CD4-positive, alpha-beta memory T cell (primary cell): Measurements from ENCODE around the gene TTPAL. TPM values are rescaled to one million over a fixed set of nuclear protein-coding genes. Genes with fewer than 3 reads are reported as not detected.

ENCODE experiments used
- CTCF ChIA-PET: fragments of 350-600 bp; sonication (Branson Sonifier 250); formaldehyde crosslinking; loops from one replicate; lab custom pipeline; 2021; ENCODE audit warnings: inconsistent platforms; ENCODE audit not compliant: partially characterized antibody; lab: Charles Lee
- POLR2A ChIA-PET: fragments of 350-600 bp; sonication (Branson Sonifier 250); formaldehyde crosslinking; loops from one replicate; lab custom pipeline; 2021; ENCODE audit not compliant: partially characterized antibody; lab: Charles Lee
- DNase-seq, 5 donors: peaks; one replicate each; pipeline versions ENCODE4 v3.0.0 to v3.0.0-alpha.2; 2020 to 2022; ENCODE audit warnings: mixed read lengths in 1 of 5
- H3K27ac ChIP-seq: one replicate; pipeline ENCODE4 v1.7.0; 2013; ENCODE audit warnings: low read depth, low read length
- H3K27me3 ChIP-seq: 2 replicates; pipeline ENCODE4 v1.7.0; 2013; ENCODE audit warnings: mild to moderate bottlenecking, low read length, moderate library complexity; ENCODE audit not compliant: insufficient read depth
- H3K36me3 ChIP-seq: 2 replicates; pipeline ENCODE4 v1.7.0; 2013; ENCODE audit warnings: mild to moderate bottlenecking, low read length, moderate library complexity; ENCODE audit not compliant: insufficient read depth
- H3K4me1 ChIP-seq: 2 replicates; pipeline ENCODE4 v1.7.0; 2013; ENCODE audit warnings: mild to moderate bottlenecking, low read length, moderate library complexity; ENCODE audit not compliant: insufficient read depth
- H3K4me3 ChIP-seq, 2 donors: one replicate each; pipeline ENCODE4 v1.7.0; 2013; ENCODE audit warnings: low read length in 2 of 2, mild to moderate bottlenecking in 1 of 2
- H3K9me3 ChIP-seq, 2 donors: one replicate each; pipeline ENCODE4 v1.7.0; 2013; ENCODE audit warnings: low read length in 2 of 2, control low read depth in 1 of 2; ENCODE audit not compliant: control insufficient read depth in 1 of 2
- H3K27ac Mint-ChIP-seq, 7 donors: one replicate each; pipeline ENCODE4 v1.8.0; 2020 to 2021; ENCODE audit warnings: mixed read lengths in 7 of 7, mild to moderate bottlenecking in 6 of 7, inconsistent platforms in 3 of 7, moderate library complexity in 3 of 7
- H3K27me3 Mint-ChIP-seq, 2 donors: one replicate each; pipeline ENCODE4 v1.8.0; 2020 to 2021; ENCODE audit warnings: mixed read lengths in 2 of 2
- H3K36me3 Mint-ChIP-seq, 2 donors: one replicate each; pipeline ENCODE4 v1.8.0; 2020 to 2021; ENCODE audit warnings: mixed read lengths in 2 of 2, inconsistent platforms in 1 of 2, mild to moderate bottlenecking in 1 of 2
- H3K4me1 Mint-ChIP-seq, 4 donors: one replicate each; pipeline ENCODE4 v1.8.0; 2020 to 2021; ENCODE audit warnings: mixed read lengths in 4 of 4, mild to moderate bottlenecking in 1 of 4
- H3K4me3 Mint-ChIP-seq, 8 donors: one replicate each; pipeline ENCODE4 v1.8.0; 2020 to 2021; ENCODE audit warnings: mixed read lengths in 8 of 8, mild to moderate bottlenecking in 7 of 8, moderate library complexity in 6 of 8, inconsistent platforms in 3 of 8
- H3K9me3 Mint-ChIP-seq, 8 donors: one replicate each; pipeline ENCODE4 v1.8.0; 2020 to 2021; ENCODE audit warnings: mixed read lengths in 8 of 8, mild to moderate bottlenecking in 5 of 8, inconsistent platforms in 3 of 8, moderate library complexity in 1 of 8
- intact Hi-C: fragments of 100-400 bp; cut with micrococcal nuclease; formaldehyde crosslinking; loops from one replicate; pipeline ENCODE4 v1.15.1; 2023
- polyA plus RNA-seq, 2 donors: library from polyadenylated mRNA; unstranded; fragments of 300-500 nt; fragmentation: Illumina TruSeq; gene quantifications; one replicate each; pipeline ENCODE4 v1.2.3, GENCODE V29; 2021
- total RNA-seq, 2 experiments: library from RNA; stranded (reverse); gene quantifications; one replicate each; pipeline ENCODE4 v1.2.3, GENCODE V29; 2021

The TTPAL gene
- total and polyA plus RNA-seq, 4 experiments from 2014 or later: 5.7 to 18.9 (median 14.9) TPM

DNA sequence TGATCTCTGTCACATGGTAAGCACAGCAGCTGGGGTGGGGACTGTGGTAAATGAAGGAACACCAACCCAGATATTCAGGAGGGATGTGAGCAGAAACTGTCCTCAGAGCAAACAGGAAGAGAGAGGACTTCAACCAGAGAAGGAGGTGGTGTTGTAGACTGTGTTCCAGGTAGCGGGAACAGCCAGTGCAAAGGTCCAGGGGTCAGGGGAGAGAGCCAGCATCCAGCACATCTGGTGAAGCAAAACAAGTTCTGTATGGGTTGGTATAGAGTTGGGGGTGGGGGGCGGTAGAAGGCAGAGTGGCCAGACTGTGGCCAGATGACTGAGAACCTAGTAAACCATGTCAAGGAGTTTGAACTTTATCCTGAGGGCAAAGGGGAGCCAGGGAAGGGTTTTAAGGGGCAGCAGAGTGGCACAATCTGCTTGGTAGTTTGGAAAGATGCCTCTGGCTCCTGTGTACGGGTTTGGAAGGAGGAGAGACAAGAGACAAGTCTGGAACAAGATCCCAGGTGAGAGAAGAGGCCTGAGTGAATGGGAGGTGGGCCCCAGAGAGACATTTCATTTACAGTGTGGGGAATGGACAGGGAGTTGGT is 27.8 kb upstream of the TTPAL start:
- Mint-ChIP-seq H3K27ac (no peak overlapping the region), H3K27me3 (peaks cover 4 to 5% of the 10 kb centered on the region in 2 donors), H3K4me1 (no peaks in the 10 kb centered on the region), H3K36me3 (no peaks in the 10 kb centered on the region), H3K4me3 (no peak overlapping the region), H3K9me3 (no peaks in the 10 kb centered on the region)
- CTCF ChIA-PET: no interaction called here
- Histone ChIP-seq H3K27ac (no peak overlapping the region), H3K27me3 (no peaks in the 10 kb centered on the region), H3K36me3 (no peaks in the 10 kb centered on the region), H3K4me3 (no peak overlapping the region), H3K4me1 (no peaks in the 10 kb centered on the region), H3K9me3 (no peaks in the 10 kb centered on the region)
- intact Hi-C loops: no loop called here
- POLR2A ChIA-PET: no interaction called here
- DNase-seq: no peak

DNA sequence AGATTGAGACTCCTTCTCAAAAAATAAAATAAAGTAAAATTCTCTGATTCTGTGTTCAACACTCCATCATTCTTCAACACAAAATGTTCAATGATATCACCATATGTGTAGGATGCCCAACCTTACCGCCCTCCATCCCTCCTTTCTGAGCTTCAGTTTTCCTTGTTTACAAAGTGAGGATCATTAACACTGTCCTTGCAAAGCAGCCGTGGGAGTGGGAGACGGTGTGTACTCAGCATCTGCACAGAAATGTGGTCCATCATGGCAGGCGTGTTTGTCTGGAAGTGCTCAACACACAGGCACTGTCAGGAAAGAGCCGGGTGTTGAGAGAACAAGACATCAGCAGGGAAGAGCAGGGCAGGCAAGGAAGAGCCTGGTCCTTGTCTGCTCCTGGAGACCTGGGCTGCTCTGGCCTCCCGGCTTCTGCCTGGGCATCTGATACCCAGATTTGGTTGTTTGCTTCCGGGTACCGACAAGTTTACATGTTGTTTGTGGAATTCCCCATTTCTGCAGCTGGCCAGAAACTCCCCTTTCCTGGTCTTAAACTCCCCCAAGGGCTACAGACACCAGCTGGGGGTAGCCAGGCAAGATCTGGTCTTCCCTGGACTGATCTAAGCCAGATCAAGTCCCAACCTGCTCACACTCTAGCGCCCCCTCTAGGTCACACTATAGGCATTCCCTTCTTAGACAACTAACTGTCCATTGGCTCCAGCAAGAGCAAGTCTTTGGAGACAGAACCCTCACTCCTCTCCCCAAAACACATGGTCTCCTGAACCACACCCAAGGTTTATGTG is 26.7 kb upstream of the TTPAL start:
- Mint-ChIP-seq H3K4me1 (no peaks in the 10 kb centered on the region), H3K36me3 (no peaks in the 10 kb centered on the region), H3K27ac (no peak overlapping the region), H3K27me3 (peaks cover 4 to 7% of the 10 kb centered on the region in 2 donors), H3K4me3 (no peak overlapping the region), H3K9me3 (no peaks in the 10 kb centered on the region)
- no peaks in the 10 kb centered on the region for H3K36me3 ChIP-seq
- ChIA-PET POLR2A (no interaction called here), CTCF (no interaction called here)
- no peak overlapping the region for H3K4me3 ChIP-seq
- H3K4me1 ChIP-seq: no peaks in the 10 kb centered on the region
- no peak overlapping the region for H3K27ac ChIP-seq
- H3K9me3 ChIP-seq: no peaks in the 10 kb centered on the region
- intact Hi-C loops: no loop called here
- DNase-seq: no peak
- H3K27me3 ChIP-seq: no peaks in the 10 kb centered on the region

DNA sequence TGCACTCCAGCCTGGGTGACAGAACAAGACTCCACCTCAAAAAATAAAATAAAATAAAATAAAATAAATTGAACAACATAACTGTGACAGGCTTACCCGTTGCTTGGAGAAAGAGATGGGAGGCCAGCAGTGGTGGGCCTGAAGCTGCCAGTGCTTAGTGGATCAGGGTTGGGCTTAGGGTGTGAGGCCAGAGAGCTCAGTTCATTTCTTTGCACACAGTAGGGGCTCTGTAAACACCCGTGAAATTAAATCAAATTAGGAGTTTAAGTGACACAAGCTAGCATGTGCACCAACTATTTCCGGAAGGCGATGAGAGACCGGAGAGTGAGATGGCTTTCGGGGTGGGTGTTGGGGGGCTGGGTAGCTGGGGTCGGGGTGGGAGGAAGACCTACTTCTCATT is 25.8 kb upstream of the TTPAL start:
- intact Hi-C loops: no loop called here
- Histone ChIP-seq H3K27me3 (no peaks in the 10 kb centered on the region), H3K27ac (no peak overlapping the region), H3K4me1 (no peaks in the 10 kb centered on the region), H3K4me3 (no peak overlapping the region), H3K36me3 (no peaks in the 10 kb centered on the region), H3K9me3 (no peaks in the 10 kb centered on the region)
- ChIA-PET POLR2A (no interaction called here), CTCF (no interaction called here)
- Mint-ChIP-seq H3K36me3 (no peaks in the 10 kb centered on the region), H3K9me3 (no peaks in the 10 kb centered on the region), H3K4me1 (no peaks in the 10 kb centered on the region), H3K27ac (no peak overlapping the region), H3K27me3 (peaks cover 4 to 7% of the 10 kb centered on the region in 2 donors), H3K4me3 (no peak overlapping the region)
- no peak for DNase-seq

DNA sequence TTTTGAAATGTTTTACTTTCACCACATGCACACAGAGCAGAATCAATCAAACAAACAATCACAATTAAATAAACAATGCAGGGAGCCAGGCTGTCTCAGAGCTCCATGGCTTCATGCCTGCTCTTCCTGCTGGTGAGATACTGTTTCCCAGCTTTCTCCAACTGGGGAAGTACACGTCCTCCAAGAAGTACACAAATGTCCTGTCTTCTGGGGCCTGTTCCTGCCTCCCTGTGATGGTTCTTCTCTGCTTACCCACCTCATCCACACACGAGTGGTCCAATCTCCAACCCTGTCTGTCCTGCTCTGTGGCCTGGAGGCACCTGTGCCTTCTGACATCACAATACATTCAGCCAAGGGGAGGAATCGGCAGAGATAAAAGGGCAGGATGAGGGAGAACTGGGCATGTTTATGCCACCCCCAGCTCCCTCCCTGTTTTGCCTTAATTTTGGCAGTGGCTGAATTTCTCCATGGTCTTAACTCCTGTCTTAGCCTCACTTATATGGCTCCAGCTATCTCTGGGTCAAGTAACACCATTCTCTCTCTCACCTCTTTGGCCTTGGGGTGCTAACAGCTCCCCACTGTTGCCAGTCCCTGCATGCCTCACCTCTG is 25.3 kb upstream of the TTPAL start:
- Histone ChIP-seq H3K27me3 (no peaks in the 10 kb centered on the region), H3K27ac (no peak overlapping the region), H3K9me3 (no peaks in the 10 kb centered on the region), H3K4me3 (no peak overlapping the region), H3K36me3 (no peaks in the 10 kb centered on the region), H3K4me1 (no peaks in the 10 kb centered on the region)
- H3K36me3 Mint-ChIP-seq: no peaks in the 10 kb centered on the region
- POLR2A ChIA-PET: no interaction called here
- H3K4me1 Mint-ChIP-seq: no peaks in the 10 kb centered on the region
- intact Hi-C loops: no loop called here
- no peak for DNase-seq
- H3K27ac Mint-ChIP-seq: no peak overlapping the region
- no peak overlapping the region for H3K4me3 Mint-ChIP-seq
- H3K9me3 Mint-ChIP-seq: no peaks in the 10 kb centered on the region
- CTCF ChIA-PET: no interaction called here
- peaks cover 2 to 6% of the 10 kb centered on the region in 2 donors for H3K27me3 Mint-ChIP-seq

DNA sequence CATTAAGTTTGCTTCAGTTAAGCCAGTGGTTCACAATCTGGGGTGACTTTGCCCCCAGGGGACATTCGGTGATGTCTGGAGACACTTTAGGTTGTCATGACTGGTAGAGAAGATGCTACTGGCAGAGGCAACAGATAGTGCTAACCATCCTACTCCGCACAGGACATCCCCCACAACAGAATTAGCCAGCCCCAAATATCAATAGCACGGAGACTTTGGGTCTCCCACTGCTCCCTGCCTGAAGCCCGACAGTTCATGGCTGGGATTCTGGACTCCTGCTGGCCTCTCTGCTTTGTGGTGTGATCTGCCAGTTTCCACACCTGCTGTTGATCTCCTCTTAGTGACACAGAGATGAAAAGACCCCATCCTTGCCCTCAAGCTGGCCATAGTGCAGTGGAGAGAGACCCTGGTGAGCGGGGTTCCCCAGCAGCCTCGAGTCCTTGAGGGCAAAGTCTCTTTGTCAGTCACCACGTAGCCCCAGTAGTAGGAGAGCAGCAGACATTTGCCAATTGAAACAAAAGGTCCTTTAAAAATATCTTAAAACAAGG is 24.7 kb upstream of the TTPAL start:
- peaks cover 2 to 4% of the 10 kb centered on the region in 2 donors for H3K27me3 Mint-ChIP-seq
- H3K4me1 Mint-ChIP-seq: no peaks in the 10 kb centered on the region
- Histone ChIP-seq H3K36me3 (no peaks in the 10 kb centered on the region), H3K4me1 (no peaks in the 10 kb centered on the region), H3K27ac (no peak overlapping the region), H3K9me3 (no peaks in the 10 kb centered on the region), H3K27me3 (no peaks in the 10 kb centered on the region), H3K4me3 (no peak overlapping the region)
- intact Hi-C loops: no loop called here
- no peak overlapping the region for H3K27ac Mint-ChIP-seq
- CTCF ChIA-PET: no interaction called here
- POLR2A ChIA-PET: no interaction called here
- no peaks in the 10 kb centered on the region for H3K9me3 Mint-ChIP-seq
- no peak for DNase-seq
- H3K4me3 Mint-ChIP-seq: no peak overlapping the region
- no peaks in the 10 kb centered on the region for H3K36me3 Mint-ChIP-seq

DNA sequence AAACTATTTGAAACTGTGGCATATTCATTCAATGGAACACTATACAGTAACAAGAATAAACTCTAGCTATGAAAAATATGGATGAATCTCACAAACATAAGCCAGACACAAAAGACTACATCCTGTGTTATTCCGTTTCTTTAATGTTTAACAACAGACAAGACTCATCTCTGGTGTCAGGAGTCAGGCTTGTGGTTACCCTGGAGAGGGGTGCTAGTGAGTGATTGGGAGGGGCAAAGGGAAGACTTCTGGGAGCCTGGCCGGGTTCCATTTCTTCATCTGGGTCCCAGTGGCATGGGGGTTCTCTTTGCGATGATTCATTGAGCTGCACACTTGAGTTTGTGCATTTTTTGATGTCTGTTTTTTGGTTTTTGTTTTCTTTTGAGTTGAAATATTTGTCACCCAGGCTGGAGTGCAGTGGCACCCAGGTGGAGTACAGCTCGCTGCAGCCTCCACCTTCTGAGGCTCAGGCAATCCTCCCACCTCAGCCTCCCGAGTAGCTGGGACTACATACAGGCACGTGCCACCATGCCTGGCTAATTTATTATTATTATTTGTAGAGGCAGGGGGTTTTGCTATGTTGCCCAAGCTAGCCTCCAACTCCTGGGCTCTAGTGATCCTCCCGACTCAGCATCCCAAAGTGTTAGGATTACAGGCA is 21.2 kb upstream of the TTPAL start:
- no peak overlapping the region for H3K4me3 ChIP-seq
- intact Hi-C loops: no loop called here
- no peaks in the 10 kb centered on the region for H3K9me3 ChIP-seq
- H3K27me3 ChIP-seq: no peaks in the 10 kb centered on the region
- Mint-ChIP-seq H3K4me3 (no peak overlapping the region), H3K9me3 (no peaks in the 10 kb centered on the region), H3K27ac (no peak overlapping the region), H3K4me1 (no peaks in the 10 kb centered on the region), H3K27me3 (peaks cover 2 to 4% of the 10 kb centered on the region in 2 donors), H3K36me3 (no peaks in the 10 kb centered on the region)
- ChIA-PET POLR2A (no interaction called here), CTCF (interaction anchor here (1.2 kb wide), 1 partner anchor 144 kb away, joined by 3 read pairs; the partner anchor contains the start of gene FITM2)
- H3K36me3 ChIP-seq: no peaks in the 10 kb centered on the region
- no peak overlapping the region for H3K27ac ChIP-seq
- H3K4me1 ChIP-seq: no peaks in the 10 kb centered on the region
- DNase-seq: no peak

DNA sequence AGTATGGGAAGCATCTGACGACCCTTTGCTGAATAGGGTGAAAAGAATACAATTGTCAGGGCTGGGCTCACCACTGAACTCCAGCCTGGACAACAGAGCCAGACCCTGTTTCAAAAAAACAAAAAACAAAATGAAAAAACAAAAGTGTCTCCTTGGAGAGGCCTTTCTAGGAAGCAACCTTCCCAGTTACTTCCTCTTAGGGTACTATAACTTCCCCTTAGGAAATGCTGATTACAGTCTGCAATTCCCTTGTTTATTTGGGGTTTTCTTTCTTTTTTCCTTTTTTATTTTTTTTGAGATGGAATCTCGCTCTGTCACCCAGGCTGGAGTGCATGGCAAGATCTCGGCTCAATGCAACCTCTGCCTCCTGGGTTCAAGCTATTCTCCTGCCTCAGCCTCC is 20.5 kb upstream of the TTPAL start:
- H3K27ac Mint-ChIP-seq: no peak overlapping the region
- Histone ChIP-seq H3K27ac (no peak overlapping the region), H3K9me3 (no peaks in the 10 kb centered on the region), H3K4me1 (no peaks in the 10 kb centered on the region), H3K27me3 (no peaks in the 10 kb centered on the region), H3K4me3 (no peak overlapping the region), H3K36me3 (no peaks in the 10 kb centered on the region)
- H3K9me3 Mint-ChIP-seq: no peaks in the 10 kb centered on the region
- intact Hi-C loops: no loop called here
- DNase-seq: no peak
- ChIA-PET POLR2A (no interaction called here), CTCF (no interaction called here)
- no peaks in the 10 kb centered on the region for H3K36me3 Mint-ChIP-seq
- H3K4me1 Mint-ChIP-seq: no peaks in the 10 kb centered on the region
- H3K27me3 Mint-ChIP-seq: peaks cover 2% of the 10 kb centered on the region in 2 donors
- H3K4me3 Mint-ChIP-seq: no peak overlapping the region
